HPDE6-E6E7 (cell line): ENCODE results near the gene LLGL2.
"Not testable (repeated sequence)": the region's sequence is repeated elsewhere in the genome, so short reads cannot be mapped to it uniquely, and the experiment has no call there.

Experiments used
- DNase-seq: peaks from one replicate; pipeline ENCODE4 v3.0.0; 2011; ENCODE audit warnings: missing footprints; ENCODE audit errors: extremely low spot score

LLGL2 gene

GRCh38 chr17:75570034-75570676, 44.7 kb downstream of the LLGL2 start:
- DNase-seq: no peak

- DNase-seq: no peak
Measured at GRCh38 chr17:75570772-75571171, 45.3 kb downstream of the LLGL2 start.

- no peak for DNase-seq
Measured at GRCh38 chr17:75571197-75571884, 45.8 kb downstream of the LLGL2 start.

GRCh38 chr17:75571885-75572215, 46.4 kb downstream of the LLGL2 start:
- DNase-seq: no peak

- no peak for DNase-seq
Measured at GRCh38 chr17:75572713-75573539, 47.4 kb downstream of the LLGL2 start.

GRCh38 chr17:75573540-75573957, 48.1 kb downstream of the LLGL2 start:
- no peak for DNase-seq

- DNase-seq: no peak
Measured at GRCh38 chr17:75573994-75574393, 48.5 kb downstream of the LLGL2 start.

- no peak for DNase-seq
Measured at GRCh38 chr17:75574404-75575036, 49.0 kb downstream of the LLGL2 start.

GRCh38 chr17:75575197-75575596, 49.7 kb downstream of the LLGL2 start:
- DNase-seq: no peak

GRCh38 chr17:75575728-75576127, 50.2 kb downstream of the LLGL2 start:
- DNase-seq: no peak

- DNase-seq: no peak
Measured at GRCh38 chr17:75576661-75577060, 51.2 kb downstream of the LLGL2 start.

GRCh38 chr17:75581121-75581725, 55.7 kb downstream of the LLGL2 start:
- not testable (repeated sequence) for DNase-seq

GRCh38 chr17:75583197-75583596, 57.7 kb downstream of the LLGL2 start:
- DNase-seq: not testable (repeated sequence)

- DNase-seq: no peak
Measured at GRCh38 chr17:75584849-75585175, 59.3 kb downstream of the LLGL2 start.

GRCh38 chr17:75587675-75588595, 62.4 kb downstream of the LLGL2 start, which contains the start of gene MYO15B:
Gene MYO15B, plus strand, starts transcription at chr17:75587800. Its CDS starts 258 bp downstream, at chr17:75588058.
- DNase-seq: no peak

GRCh38 chr17:75588596-75589011, 63.1 kb downstream of the LLGL2 start:
- DNase-seq: no peak

- peak; percentile 94 for DNase-seq
Measured at GRCh38 chr17:75589012-75589918, 63.8 kb downstream of the LLGL2 start.

- no peak for DNase-seq
Measured at GRCh38 chr17:75589919-75590303, 64.4 kb downstream of the LLGL2 start.

- DNase-seq: no peak
Measured at GRCh38 chr17:75590314-75590761, 64.8 kb downstream of the LLGL2 start.
